Right lobe of liver (tissue), 6 donors: ENCODE measurements around the gene TMEM80. TPM values are rescaled to one million over a fixed set of nuclear protein-coding genes. Genes with fewer than 3 reads are reported as not detected.

ENCODE experiments used
- ATAC-seq, 4 donors: fragments of 200-7000 bp; cut with Tn5 transposase; one replicate each; pipeline ENCODE4 v1.9.1; 2020; ENCODE audit warnings: mild to moderate bottlenecking in 4 of 4, moderate library complexity in 4 of 4
- DNase-seq, 3 donors: peaks; one replicate each; pipeline ENCODE4 v3.0.0-alpha.2; 2020
- H3K27ac ChIP-seq, 3 donors: fragments of 200-600 bp; one replicate each; pipeline ENCODE4 v1.8.0; 2022
- H3K27me3 ChIP-seq, 2 donors: fragments of 200-600 bp; one replicate each; pipeline ENCODE4 v1.8.0; 2022
- H3K36me3 ChIP-seq, 4 donors: fragments of 200-600 bp; sonication (generic) in 1 of 4; one replicate each; pipeline versions ENCODE4 v1.5.1 to v1.8.0; 2017 to 2022; ENCODE audit warnings: control low read depth in 1 of 4
- H3K4me1 ChIP-seq, 4 donors: fragments of 200-600 bp; sonication (generic) in 1 of 4; one replicate each; pipeline versions ENCODE4 v1.5.1 to v1.8.0; 2017 to 2022; ENCODE audit warnings: control low read depth in 1 of 4
- H3K4me3 ChIP-seq, 3 donors: fragments of 200-600 bp; one replicate each; pipeline ENCODE4 v1.8.0; 2022
- H3K9me3 ChIP-seq, 4 donors: fragments of 200-600 bp; sonication (generic) in 1 of 4; one replicate each; pipeline versions ENCODE4 v1.5.1 to v1.8.0; 2017 to 2022; ENCODE audit warnings: control low read depth in 1 of 4
- CTCF ChIP-seq, 4 donors: fragments of 200-600 bp in 3 of 4; fragments of 450-650 bp in 1 of 4; IDR thresholded peaks; one replicate each; pipeline versions ENCODE4 v1.5.1 to v1.8.0; 2016 to 2022; ENCODE audit warnings: antibody characterized with exemption in 4 of 4, mild to moderate bottlenecking in 2 of 4
- POLR2A ChIP-seq: fragments of 450-650 bp; IDR thresholded peaks from one replicate; pipeline ENCODE4 v1.6.1; 2017; ENCODE audit warnings: antibody characterized with exemption, mild to moderate bottlenecking
- WGBS: methylation state at CpG from one replicate; pipeline ENCODE4 v1.1.6; 2018; ENCODE audit warnings: low coverage, low lambda C conversion rate; ENCODE audit not compliant: insufficient coverage; ENCODE audit errors: missing lambda C conversion rate; 5-methylcytosine and 5-hydroxymethylcytosine counted together
- intact Hi-C, 2 donors: fragments of 100-400 bp; cut with DNase I; formaldehyde crosslinking; loops; one replicate each; pipeline versions ENCODE4 v1.11.2 to v1.14.1; 2022
- total RNA-seq, 6 experiments: library from RNA; depleted of rRNA in 2 of 6; stranded (reverse); fragments of >200 nt in 2 of 6; fragmentation: NEBNext Ultra II Directional in 3 of 6; extraction: Animal tissue kit (Norgen Biotek cat#: 25700) in 3 of 6; gene quantifications; one replicate each; pipeline versions ENCODE4 v1.1.0 to v1.2.4, GENCODE V29; 2016 to 2023
- donor health status: DM: no; HTN: yes; CAD: no.
- donor health status: DM: no; HTN: no; CAD: no.
- donor health status: DM: no; HTN: no; CAD: no.
- donor health status: DM: no; HTN: yes; CAD: no.
- donor health status: DM: no; HTN: yes; CAD: no.

Gene TMEM80
- total RNA-seq, 6 experiments from 2014 or later, result 6.9 to 15.5 (median 10.5) TPM

GRCh38 chr11:704228-704674 is 8.6 kb downstream of the TMEM80 start:
- 72% methylated on average over 6 of the region's 18 CpGs for WGBS
- H3K4me3 ChIP-seq, result peak overlapping the region in 2 of 3 donors; percentile 86 to 91
- TF ChIP-seq CTCF (IDR thresholded peaks at IDR 0.05) (no peak), POLR2A (no peak)
- ATAC-seq, result no peak
- peak overlapping the region; percentile 53 to 77 (median 70) for H3K27ac ChIP-seq
- H3K27me3 ChIP-seq, result no peaks in the 10 kb centered on the region
- no peaks in the 10 kb centered on the region for H3K9me3 ChIP-seq
- intact Hi-C loops, result no loop called here
- peaks cover 0 to 53% (median 26%) of the 10 kb centered on the region in 4 donors for H3K4me1 ChIP-seq
- peak in 1 of 3 donors; percentile 50 for DNase-seq
- H3K36me3 ChIP-seq, result no peaks in the 10 kb centered on the region

GRCh38 chr11:704781-705645 is 9.4 kb downstream of the TMEM80 start:
- H3K4me3 ChIP-seq, result peak overlapping the region; percentile 67 to 91 (median 86)

GRCh38 chr11:705646-706438 is 10.2 kb downstream of the TMEM80 start, which contains the start of gene EPS8L2:
TSS of gene EPS8L2 (plus strand) at chr11:706231. CDS start at chr11:709408, 3,177 bp downstream.
- Histone ChIP-seq H3K9me3 (no peaks in the 10 kb centered on the region), H3K27me3 (no peaks in the 10 kb centered on the region), H3K36me3 (no peaks in the 10 kb centered on the region), H3K4me3 (peak within 1 kb of the TSS; percentile 67 to 91 (median 86)), H3K27ac (peak within 1 kb of the TSS; percentile 53 to 77 (median 60)), H3K4me1 (peaks cover 0 to 56% (median 25%) of the 10 kb centered on the region in 4 donors)
- ATAC-seq (peak; percentile 37 to 57 (median 50)), DNase-seq (peak; percentile 89 to 96 (median 94))
- 0% methylated on average over 3 of the region's 90 CpGs for WGBS
- intact Hi-C loops, result no loop called here
- TF ChIP-seq POLR2A (peak; percentile 41), CTCF (IDR thresholded peaks at IDR 0.05) (no peak)

More at GRCh38 chr11:704781-705645, 9.4 kb downstream of the TMEM80 start:
- Histone ChIP-seq H3K9me3 (no peaks in the 10 kb centered on the region), H3K27ac (peak overlapping the region; percentile 53 to 77 (median 70)), H3K27me3 (no peaks in the 10 kb centered on the region), H3K36me3 (no peaks in the 10 kb centered on the region), H3K4me1 (peaks cover 0 to 57% (median 28%) of the 10 kb centered on the region in 4 donors)
- ATAC-seq (peak; percentile 64 to 79 (median 70)), DNase-seq (peak; percentile 93 to 97 (median 97))
- intact Hi-C loops, result no loop called here
- 40% methylated on average over 1 of the region's 27 CpGs for WGBS
- TF ChIP-seq CTCF (IDR thresholded peaks at IDR 0.05), result no peak
- TF ChIP-seq POLR2A, result peak; percentile 84

- TF ChIP-seq POLR2A, result no peak
- no peak for TF ChIP-seq CTCF (IDR thresholded peaks at IDR 0.05)
- intact Hi-C loops, result no loop called here
- Histone ChIP-seq H3K27ac (peak overlapping the region; percentile 53 to 77 (median 60)), H3K27me3 (no peaks in the 10 kb centered on the region), H3K4me1 (peaks cover 0 to 54% (median 24%) of the 10 kb centered on the region in 4 donors), H3K36me3 (no peaks in the 10 kb centered on the region), H3K4me3 (peak overlapping the region; percentile 67 to 91 (median 86)), H3K9me3 (no peaks in the 10 kb centered on the region)
- WGBS, result no CpG with 5 or more reads among the region's 22 CpGs
- ATAC-seq (peak in 1 of 4 donors; percentile 0), DNase-seq (no peak)
Measured at GRCh38 chr11:706439-706956, 10.9 kb downstream of the TMEM80 start.
